ENCODE results near the gene NDUFS5. TPM values are rescaled to one million over a fixed set of nuclear protein-coding genes. Genes with fewer than 3 reads are reported as not detected.
A peak's percentile ranks its signal among the peaks of the same experiment; 100 is the strongest.
"Not testable (repeated sequence)": the region's sequence is repeated elsewhere in the genome, so short reads cannot be mapped to it uniquely, and the experiment has no call there.

The NDUFS5 gene
- total RNA-seq, 2 experiments from 2014 or later: 150 to 220 TPM

GRCh38 chr1:39046613-39047210 is 20.6 kb downstream of the NDUFS5 start:
- no peaks in the 10 kb centered on the region for H3K9me3 Mint-ChIP-seq (ENCODE audit: low read depth)
- H3K4me3 Mint-ChIP-seq: no peak overlapping the region

GRCh38 chr1:39047374-39048229 is 21.5 kb downstream of the NDUFS5 start:
- H3K36me3 Mint-ChIP-seq (ENCODE audit: low read depth): peaks cover 27% of the 10 kb centered on the region
- no peak overlapping the region for H3K27ac Mint-ChIP-seq
- intact Hi-C loops (cut with DNase I, micrococcal nuclease): no loop called here
- H3K4me1 Mint-ChIP-seq: peaks cover 6% of the 10 kb centered on the region
- no peaks in the 10 kb centered on the region for H3K27me3 Mint-ChIP-seq
- H3K4me3 Mint-ChIP-seq: no peak overlapping the region
- ChIA-PET POLR2A (no interaction called here), CTCF (interaction anchor here (0.6 to 0.7 kb wide), 3 partner anchors 21 to 461 kb away, joined by 3 to 4 read pairs (median 4); partner anchors contain the start of gene NDUFS5)
- no peaks in the 10 kb centered on the region for H3K9me3 Mint-ChIP-seq (ENCODE audit: low read depth)
- peak; percentile 23 for DNase-seq
- peak; percentile 64 for ATAC-seq

More at GRCh38 chr1:39046613-39047210, 20.6 kb downstream of the NDUFS5 start:
- H3K27me3 Mint-ChIP-seq: no peaks in the 10 kb centered on the region
- intact Hi-C loops (cut with DNase I, micrococcal nuclease): no loop called here
- peaks cover 6% of the 10 kb centered on the region for H3K4me1 Mint-ChIP-seq
- H3K27ac Mint-ChIP-seq: no peak overlapping the region
- CTCF ChIA-PET: interaction anchor here (0.6 kb wide), 2 partner anchors 21 to 26 kb away, joined by 3 to 4 read pairs; partner anchors contain the start of gene NDUFS5
- H3K36me3 Mint-ChIP-seq (ENCODE audit: low read depth): peaks cover 29% of the 10 kb centered on the region
- POLR2A ChIA-PET: no interaction called here
- no peak for DNase-seq
- no peak for ATAC-seq

GRCh38 chr1:39048745-39049370 is 22.7 kb downstream of the NDUFS5 start:
- Mint-ChIP-seq H3K36me3 (ENCODE audit: low read depth) (peaks cover 18% of the 10 kb centered on the region), H3K4me3 (no peak overlapping the region), H3K9me3 (ENCODE audit: low read depth) (no peaks in the 10 kb centered on the region), H3K27me3 (no peaks in the 10 kb centered on the region), H3K27ac (no peak overlapping the region), H3K4me1 (peaks cover 6% of the 10 kb centered on the region)
- no peak for DNase-seq
- ChIA-PET POLR2A (no interaction called here), CTCF (interaction anchor here (0.6 to 0.7 kb wide), 2 partner anchors 119 to 460 kb away, joined by 3 to 4 read pairs; no protein-coding TSS in a partner anchor)
- ATAC-seq: no peak
- intact Hi-C loops (cut with DNase I, micrococcal nuclease): no loop called here

- Mint-ChIP-seq H3K4me1 (peaks cover 6% of the 10 kb centered on the region), H3K27me3 (no peaks in the 10 kb centered on the region), H3K27ac (no peak overlapping the region), H3K36me3 (ENCODE audit: low read depth) (peaks cover 15% of the 10 kb centered on the region), H3K9me3 (ENCODE audit: low read depth) (no peaks in the 10 kb centered on the region), H3K4me3 (no peak overlapping the region)
- ChIA-PET CTCF (interaction anchor here (0.8 to 1.9 kb wide), 2 partner anchors 42 to 96 kb away, joined by 3 to 6 read pairs; no protein-coding TSS in a partner anchor), POLR2A (no interaction called here)
- ATAC-seq (no peak), DNase-seq (no peak)
- intact Hi-C loops (cut with DNase I, micrococcal nuclease): no loop called here
Observed at GRCh38 chr1:39050001-39050400, 23.9 kb downstream of the NDUFS5 start.

- ATAC-seq; H3K27ac Mint-ChIP-seq; POLR2A ChIA-PET; H3K27me3 Mint-ChIP-seq; H3K4me1 Mint-ChIP-seq; DNase-seq; H3K4me3 Mint-ChIP-seq; H3K9me3 Mint-ChIP-seq (ENCODE audit: low read depth); intact Hi-C loops (cut with DNase I, micrococcal nuclease): not testable (repeated sequence)
- H3K36me3 Mint-ChIP-seq (ENCODE audit: low read depth): peaks cover 15% of the 10 kb centered on the region
- CTCF ChIA-PET: interaction anchor here (0.7 to 1.9 kb wide), 2 partner anchors 41 to 602 kb away, joined by 4 to 6 read pairs; no protein-coding TSS in a partner anchor
Observed at GRCh38 chr1:39051193-39051850, 25.2 kb downstream of the NDUFS5 start.

GRCh38 chr1:39051956-39052355 is 25.8 kb downstream of the NDUFS5 start:
- ChIA-PET POLR2A (no interaction called here), CTCF (no interaction called here)
- H3K27me3 Mint-ChIP-seq: no peaks in the 10 kb centered on the region
- H3K9me3 Mint-ChIP-seq (ENCODE audit: low read depth): no peaks in the 10 kb centered on the region
- H3K4me3 Mint-ChIP-seq: no peak overlapping the region
- intact Hi-C loops (cut with DNase I, micrococcal nuclease): no loop called here
- peaks cover 6% of the 10 kb centered on the region for H3K4me1 Mint-ChIP-seq
- H3K36me3 Mint-ChIP-seq (ENCODE audit: low read depth): peaks cover 15% of the 10 kb centered on the region
- H3K27ac Mint-ChIP-seq: no peak overlapping the region
- DNase-seq (no peak), ATAC-seq (no peak)

GRCh38 chr1:39055213-39055710 is 29.1 kb downstream of the NDUFS5 start:
- H3K4me1 Mint-ChIP-seq; ATAC-seq; intact Hi-C loops (cut with DNase I, micrococcal nuclease); H3K4me3 Mint-ChIP-seq; H3K27me3 Mint-ChIP-seq; H3K36me3 Mint-ChIP-seq (ENCODE audit: low read depth); H3K9me3 Mint-ChIP-seq (ENCODE audit: low read depth); POLR2A ChIA-PET; DNase-seq; H3K27ac Mint-ChIP-seq: not testable (repeated sequence)
- CTCF ChIA-PET: interaction anchor here (0.7 to 1.0 kb wide), 2 partner anchors 58 to 228 kb away, joined by 3 read pairs; no protein-coding TSS in a partner anchor

GRCh38 chr1:39061516-39061915 is 35.4 kb downstream of the NDUFS5 start:
- H3K36me3 Mint-ChIP-seq (ENCODE audit: low read depth); H3K9me3 Mint-ChIP-seq (ENCODE audit: low read depth); POLR2A ChIA-PET; DNase-seq; H3K27ac Mint-ChIP-seq; ATAC-seq; H3K4me3 Mint-ChIP-seq; intact Hi-C loops (cut with DNase I, micrococcal nuclease); H3K27me3 Mint-ChIP-seq; CTCF ChIA-PET; H3K4me1 Mint-ChIP-seq: not testable (repeated sequence)

GRCh38 chr1:39061951-39062350 is 35.8 kb downstream of the NDUFS5 start:
- CTCF ChIA-PET: interaction anchor here (0.6 kb wide), 1 partner anchor 810 kb away, joined by 3 read pairs; no protein-coding TSS in a partner anchor
- no peak overlapping the region for H3K4me3 Mint-ChIP-seq
- H3K27ac Mint-ChIP-seq: no peak overlapping the region
- DNase-seq (no peak), ATAC-seq (no peak)
- intact Hi-C loops (cut with DNase I, micrococcal nuclease): no loop called here
- H3K9me3 Mint-ChIP-seq (ENCODE audit: low read depth): no peaks in the 10 kb centered on the region
- POLR2A ChIA-PET: no interaction called here
- no peaks in the 10 kb centered on the region for H3K27me3 Mint-ChIP-seq
- H3K36me3 Mint-ChIP-seq (ENCODE audit: low read depth): peaks cover 3% of the 10 kb centered on the region
- H3K4me1 Mint-ChIP-seq: no peaks in the 10 kb centered on the region

- ATAC-seq (no peak), DNase-seq (no peak)
- Mint-ChIP-seq H3K27ac (no peak overlapping the region), H3K4me3 (no peak overlapping the region), H3K9me3 (ENCODE audit: low read depth) (no peaks in the 10 kb centered on the region), H3K27me3 (no peaks in the 10 kb centered on the region), H3K36me3 (ENCODE audit: low read depth) (peaks cover 3% of the 10 kb centered on the region), H3K4me1 (no peaks in the 10 kb centered on the region)
- POLR2A ChIA-PET: no interaction called here
- CTCF ChIA-PET: no interaction called here
- intact Hi-C loops (cut with DNase I, micrococcal nuclease): no loop called here
Observed at GRCh38 chr1:39063191-39063590, 37.0 kb downstream of the NDUFS5 start.

- Mint-ChIP-seq H3K27ac (no peak overlapping the region), H3K36me3 (ENCODE audit: low read depth) (peaks cover 3% of the 10 kb centered on the region), H3K9me3 (ENCODE audit: low read depth) (no peaks in the 10 kb centered on the region), H3K27me3 (no peaks in the 10 kb centered on the region), H3K4me1 (no peaks in the 10 kb centered on the region), H3K4me3 (no peak overlapping the region)
- ATAC-seq: no peak
- intact Hi-C loops (cut with DNase I, micrococcal nuclease): no loop called here
- no peak for DNase-seq
- POLR2A ChIA-PET: no interaction called here
- CTCF ChIA-PET: no interaction called here
Observed at GRCh38 chr1:39063775-39064174, 37.6 kb downstream of the NDUFS5 start.

Data from activated CD4-positive, alpha-beta T cell treated with anti-CD3 and anti-CD28 coated beads for 36 hours (primary cell).